Loucy (cell line): ENCODE data around the gene GCG.

ENCODE experiments used
- H2AFZ ChIP-seq: fragments of 200-600 bp; sonication (generic); 2 replicates; pipeline ENCODE4 v1.6.0; 2016; ENCODE audit warnings: antibody characterized with exemption, mild to moderate bottlenecking, low read length, moderate library complexity
- H3F3A ChIP-seq: fragments of 200-600 bp; 2 replicates; pipeline ENCODE4 v1.6.0; 2016; ENCODE audit warnings: antibody characterized with exemption, low read depth, mild to moderate bottlenecking
- H3K27me3 ChIP-seq: fragments of 200-600 bp; sonication (generic); 2 replicates; pipeline ENCODE4 v1.6.1; 2014; ENCODE audit warnings: low read length, mild to moderate bottlenecking; ENCODE audit not compliant: insufficient read depth, poor library complexity, severe bottlenecking
- H3K36me3 ChIP-seq: fragments of 200-600 bp; sonication (generic); 2 replicates; pipeline ENCODE4 v1.6.1; 2016; ENCODE audit warnings: low read length; ENCODE audit not compliant: insufficient read depth
- H3K4me1 ChIP-seq: fragments of 200-600 bp; sonication (generic); 2 replicates; pipeline ENCODE4 v1.5.1; 2014; ENCODE audit warnings: low read length, mild to moderate bottlenecking; ENCODE audit not compliant: insufficient read depth, poor library complexity, severe bottlenecking
- H3K4me2 ChIP-seq: fragments of 200-600 bp; sonication (generic); 2 replicates; pipeline ENCODE4 v1.6.0; 2014; ENCODE audit warnings: antibody characterized with exemption, low read length, low read depth, mild to moderate bottlenecking; ENCODE audit not compliant: poor library complexity, severe bottlenecking
- H3K4me3 ChIP-seq: fragments of 200-600 bp; sonication (generic); 2 replicates; pipeline ENCODE4 v1.5.1; 2014; ENCODE audit warnings: low read length, mild to moderate bottlenecking, mixed read lengths; ENCODE audit not compliant: poor library complexity, severe bottlenecking
- H3K79me2 ChIP-seq: fragments of 200-600 bp; sonication (generic); 2 replicates; pipeline ENCODE4 v1.6.1; 2014; ENCODE audit warnings: low read length; ENCODE audit not compliant: insufficient read depth
- H3K9ac ChIP-seq: fragments of 200-600 bp; sonication (generic); 2 replicates; pipeline ENCODE4 v1.6.0; 2014; ENCODE audit warnings: mild to moderate bottlenecking, low read depth, low read length, moderate library complexity; ENCODE audit not compliant: poor library complexity, severe bottlenecking
- H3K9me2 ChIP-seq: fragments of 200-600 bp; sonication (generic); replicated peaks from 2 replicates; pipeline ENCODE4 v1.6.1; 2016; ENCODE audit warnings: low read depth, low read length, mixed read lengths
- H3K9me3 ChIP-seq: fragments of 200-600 bp; sonication (generic); 2 replicates; pipeline ENCODE4 v1.6.1; 2014; ENCODE audit warnings: mild to moderate bottlenecking, antibody characterized with exemption, low read length, low read depth; ENCODE audit not compliant: insufficient read depth
- H4K20me1 ChIP-seq: fragments of 200-600 bp; sonication (generic); 2 replicates; pipeline ENCODE4 v1.6.0; 2014; ENCODE audit warnings: antibody characterized with exemption, low read length, mild to moderate bottlenecking; ENCODE audit not compliant: insufficient read depth, poor library complexity, severe bottlenecking
- EZH2phosphoT487 ChIP-seq: fragments of 200-600 bp; IDR thresholded peaks from 2 replicates; pipeline ENCODE4 v1.6.1; 2018; ENCODE audit warnings: antibody characterized with exemption, mild to moderate bottlenecking, moderate library complexity, borderline replicate concordance
- TF ChIP-seq, protein P1 (sequence below): fragments of 200-600 bp; sonication (generic); conservative IDR thresholded peaks from 2 replicates; pipeline ENCODE4 v1.5.1; 2014; ENCODE audit warnings: mild to moderate bottlenecking, antibody characterized with exemption, low read length

The GCG gene

DNA sequence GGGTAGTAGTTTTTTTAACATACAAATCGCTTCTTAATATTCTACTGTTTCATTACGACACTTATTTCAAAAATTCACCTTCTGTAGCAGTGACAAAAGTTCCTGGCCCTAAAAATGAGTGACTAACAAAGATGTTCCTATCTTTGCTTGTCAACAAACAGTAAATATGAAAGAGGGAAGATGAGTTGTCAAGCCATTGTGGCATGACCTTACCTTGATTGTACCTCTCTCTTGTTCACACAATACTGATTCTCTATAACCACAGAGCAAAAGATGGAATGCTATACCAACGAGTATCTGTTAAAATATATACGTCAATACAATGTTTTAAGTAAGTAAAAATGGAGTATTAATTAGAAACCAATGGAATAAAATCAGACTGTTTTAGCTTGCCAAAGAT lies 14.7 kb upstream of the GCG start:
- H3K4me3 ChIP-seq: no peak overlapping the region
- no peaks in the 10 kb centered on the region for H3K79me2 ChIP-seq
- no peak overlapping the region for H2AFZ ChIP-seq
- H3K9me3 ChIP-seq: no peaks in the 10 kb centered on the region
- no peaks in the 10 kb centered on the region for H3K36me3 ChIP-seq
- no peaks in the 10 kb centered on the region for H4K20me1 ChIP-seq
- no peaks in the 10 kb centered on the region for H3F3A ChIP-seq
- TF ChIP-seq, protein P1, sequence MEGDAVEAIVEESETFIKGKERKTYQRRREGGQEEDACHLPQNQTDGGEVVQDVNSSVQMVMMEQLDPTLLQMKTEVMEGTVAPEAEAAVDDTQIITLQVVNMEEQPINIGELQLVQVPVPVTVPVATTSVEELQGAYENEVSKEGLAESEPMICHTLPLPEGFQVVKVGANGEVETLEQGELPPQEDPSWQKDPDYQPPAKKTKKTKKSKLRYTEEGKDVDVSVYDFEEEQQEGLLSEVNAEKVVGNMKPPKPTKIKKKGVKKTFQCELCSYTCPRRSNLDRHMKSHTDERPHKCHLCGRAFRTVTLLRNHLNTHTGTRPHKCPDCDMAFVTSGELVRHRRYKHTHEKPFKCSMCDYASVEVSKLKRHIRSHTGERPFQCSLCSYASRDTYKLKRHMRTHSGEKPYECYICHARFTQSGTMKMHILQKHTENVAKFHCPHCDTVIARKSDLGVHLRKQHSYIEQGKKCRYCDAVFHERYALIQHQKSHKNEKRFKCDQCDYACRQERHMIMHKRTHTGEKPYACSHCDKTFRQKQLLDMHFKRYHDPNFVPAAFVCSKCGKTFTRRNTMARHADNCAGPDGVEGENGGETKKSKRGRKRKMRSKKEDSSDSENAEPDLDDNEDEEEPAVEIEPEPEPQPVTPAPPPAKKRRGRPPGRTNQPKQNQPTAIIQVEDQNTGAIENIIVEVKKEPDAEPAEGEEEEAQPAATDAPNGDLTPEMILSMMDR: no peak
- TF ChIP-seq EZH2phosphoT487: no peak
- H3K4me2 ChIP-seq: no peak overlapping the region
- H3K9me2 ChIP-seq: no peaks in the 10 kb centered on the region
- H3K4me1 ChIP-seq: no peaks in the 10 kb centered on the region
- no peak overlapping the region for H3K9ac ChIP-seq
- no peaks in the 10 kb centered on the region for H3K27me3 ChIP-seq

DNA sequence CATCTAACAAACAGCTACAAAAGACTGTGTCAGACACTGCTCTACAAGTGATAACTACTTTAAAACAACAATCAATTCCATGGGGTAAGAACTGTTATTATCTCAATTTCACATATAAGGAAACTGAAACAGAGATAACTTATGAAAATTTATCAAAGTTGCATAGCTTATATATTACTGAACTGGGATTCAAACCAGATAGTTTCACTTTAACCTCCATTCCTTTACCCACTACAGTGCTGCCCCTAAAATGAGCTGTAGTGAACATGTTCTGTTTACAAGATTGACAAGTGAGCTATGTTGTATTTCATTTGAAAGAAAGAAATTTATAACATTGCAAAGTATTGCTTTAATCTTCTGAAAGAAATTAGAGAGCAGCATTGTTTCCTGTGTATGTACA lies 14.1 kb upstream of the GCG start:
- no peak for TF ChIP-seq EZH2phosphoT487
- TF ChIP-seq, protein P1: no peak
- H4K20me1 ChIP-seq: no peaks in the 10 kb centered on the region

DNA sequence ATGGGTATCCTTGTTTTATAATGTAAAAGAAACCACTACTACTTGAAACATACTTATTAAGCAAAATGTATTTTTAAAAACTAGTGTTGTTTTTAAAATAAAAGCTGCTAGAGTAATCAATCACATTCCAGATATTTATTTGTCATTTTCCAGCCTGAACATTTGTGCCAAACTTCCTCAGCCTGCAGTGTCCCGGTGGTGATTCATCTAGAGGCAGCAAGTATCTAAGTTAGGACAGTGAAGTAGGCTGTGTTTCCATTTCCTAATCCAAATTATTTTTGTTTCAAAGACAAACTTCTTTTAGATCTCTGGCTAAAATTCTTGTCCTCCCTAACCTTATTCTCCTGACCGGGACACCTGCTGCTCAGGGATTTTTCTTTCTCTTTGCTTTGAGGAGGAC lies 12.8 kb upstream of the GCG start:
- Histone ChIP-seq H3K4me3 (no peak overlapping the region), H3F3A (no peaks in the 10 kb centered on the region), H2AFZ (no peak overlapping the region), H3K27me3 (no peaks in the 10 kb centered on the region), H3K9ac (no peak overlapping the region), H3K9me3 (no peaks in the 10 kb centered on the region), H3K4me1 (no peaks in the 10 kb centered on the region), H3K4me2 (no peak overlapping the region), H3K79me2 (no peaks in the 10 kb centered on the region), H3K36me3 (no peaks in the 10 kb centered on the region), H4K20me1 (no peaks in the 10 kb centered on the region), H3K9me2 (no peaks in the 10 kb centered on the region)
- no peak for TF ChIP-seq EZH2phosphoT487
- TF ChIP-seq, protein P1: no peak

More for the DNA sequence above, 14.1 kb upstream of the GCG start:
- H3K4me1 ChIP-seq: no peaks in the 10 kb centered on the region
- no peak overlapping the region for H3K4me3 ChIP-seq
- H3K9me2 ChIP-seq: no peaks in the 10 kb centered on the region
- H2AFZ ChIP-seq: no peak overlapping the region
- no peaks in the 10 kb centered on the region for H3K9me3 ChIP-seq
- H3K79me2 ChIP-seq: no peaks in the 10 kb centered on the region
- H3K9ac ChIP-seq: no peak overlapping the region
- no peaks in the 10 kb centered on the region for H3K36me3 ChIP-seq
- H3K27me3 ChIP-seq: no peaks in the 10 kb centered on the region
- H3F3A ChIP-seq: no peaks in the 10 kb centered on the region
- H3K4me2 ChIP-seq: no peak overlapping the region
